ENCODE results near the gene MDFI. TPM values are rescaled to one million over a fixed set of nuclear protein-coding genes. Genes with fewer than 3 reads are reported as not detected.

The MDFI gene
- total RNA-seq, 1 donor, result 0.09 TPM

- no peak overlapping the region for H3K4me3 ChIP-seq (ENCODE audit: low read depth, low read length)
- DNase-seq (ENCODE audit: low read depth), result no peak
- TF ChIP-seq, protein P1, sequence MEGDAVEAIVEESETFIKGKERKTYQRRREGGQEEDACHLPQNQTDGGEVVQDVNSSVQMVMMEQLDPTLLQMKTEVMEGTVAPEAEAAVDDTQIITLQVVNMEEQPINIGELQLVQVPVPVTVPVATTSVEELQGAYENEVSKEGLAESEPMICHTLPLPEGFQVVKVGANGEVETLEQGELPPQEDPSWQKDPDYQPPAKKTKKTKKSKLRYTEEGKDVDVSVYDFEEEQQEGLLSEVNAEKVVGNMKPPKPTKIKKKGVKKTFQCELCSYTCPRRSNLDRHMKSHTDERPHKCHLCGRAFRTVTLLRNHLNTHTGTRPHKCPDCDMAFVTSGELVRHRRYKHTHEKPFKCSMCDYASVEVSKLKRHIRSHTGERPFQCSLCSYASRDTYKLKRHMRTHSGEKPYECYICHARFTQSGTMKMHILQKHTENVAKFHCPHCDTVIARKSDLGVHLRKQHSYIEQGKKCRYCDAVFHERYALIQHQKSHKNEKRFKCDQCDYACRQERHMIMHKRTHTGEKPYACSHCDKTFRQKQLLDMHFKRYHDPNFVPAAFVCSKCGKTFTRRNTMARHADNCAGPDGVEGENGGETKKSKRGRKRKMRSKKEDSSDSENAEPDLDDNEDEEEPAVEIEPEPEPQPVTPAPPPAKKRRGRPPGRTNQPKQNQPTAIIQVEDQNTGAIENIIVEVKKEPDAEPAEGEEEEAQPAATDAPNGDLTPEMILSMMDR (IDR thresholded peaks at IDR 0.05; ENCODE audit: insufficient read depth, low read length), result no peak
Observed at GRCh38 chr6:41667195-41667594, 28.9 kb downstream of the MDFI start.

GRCh38 chr6:41668968-41669367 lies 30.7 kb downstream of the MDFI start:
- H3K4me3 ChIP-seq (ENCODE audit: low read depth, low read length), result no peak overlapping the region
- TF ChIP-seq, protein P1 (IDR thresholded peaks at IDR 0.05; ENCODE audit: insufficient read depth, low read length), result no peak
- DNase-seq (ENCODE audit: low read depth), result no peak

GRCh38 chr6:41670703-41671360 lies 32.6 kb downstream of the MDFI start:
- DNase-seq (ENCODE audit: low read depth), result no peak
- no peak overlapping the region for H3K4me3 ChIP-seq (ENCODE audit: low read depth, low read length)
- TF ChIP-seq, protein P1 (IDR thresholded peaks at IDR 0.05; ENCODE audit: insufficient read depth, low read length), result no peak

DNA sequence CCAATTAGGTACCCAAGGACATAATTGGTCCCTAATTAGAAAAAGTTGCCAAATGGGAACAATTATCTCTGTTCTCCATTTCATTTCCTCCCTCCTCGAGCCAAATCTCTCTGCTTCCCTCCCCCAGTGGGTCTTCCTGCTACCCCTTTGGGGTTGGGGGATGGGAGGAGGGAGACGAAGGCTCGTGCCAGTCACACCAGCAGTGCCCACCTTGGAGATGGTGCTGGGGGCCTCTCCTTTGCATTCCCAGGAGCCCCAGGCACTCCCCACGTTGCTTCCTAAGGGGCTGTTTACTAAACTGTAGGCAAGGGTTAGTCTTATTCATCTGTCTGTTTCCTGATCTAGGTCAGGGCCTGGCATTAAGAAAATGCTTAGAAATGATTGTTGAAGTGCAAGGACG lies 33.1 kb downstream of the MDFI start:
- no peak for DNase-seq (ENCODE audit: low read depth)
- TF ChIP-seq, protein P1 (IDR thresholded peaks at IDR 0.05; ENCODE audit: insufficient read depth, low read length), result no peak
- H3K4me3 ChIP-seq (ENCODE audit: low read depth, low read length), result no peak overlapping the region

GRCh38 chr6:41672016-41672415 lies 33.7 kb downstream of the MDFI start:
- TF ChIP-seq, protein P1 (IDR thresholded peaks at IDR 0.05; ENCODE audit: insufficient read depth, low read length), result no peak
- no peak overlapping the region for H3K4me3 ChIP-seq (ENCODE audit: low read depth, low read length)
- DNase-seq (ENCODE audit: low read depth), result no peak

- no peak overlapping the region for H3K4me3 ChIP-seq (ENCODE audit: low read depth, low read length)
- no peak for DNase-seq (ENCODE audit: low read depth)
- TF ChIP-seq, protein P1 (IDR thresholded peaks at IDR 0.05; ENCODE audit: insufficient read depth, low read length), result no peak
Observed at GRCh38 chr6:41672816-41673703, 34.8 kb downstream of the MDFI start.

Data from fibroblast of the aortic adventitia (primary cell).